OCI-M2 (cell line): Measurements from ENCODE around the gene BRSK2.
"Not testable (repeated sequence)": the region's sequence is repeated elsewhere in the genome, so short reads cannot be mapped to it uniquely, and the experiment has no call there.

ENCODE experiments used
- DNase-seq: peaks from one replicate; lab custom pipeline; 2025; ENCODE audit not compliant: unreplicated experiment; lab: John Stamatoyannopoulos, UW

Gene BRSK2

GRCh38 chr11:1389932-1390568, at the start of gene BRSK2:
TSS of gene BRSK2 (plus strand) at chr11:1389934. CDS start at chr11:1390285, 351 bp downstream.
- no peak for DNase-seq

DNA sequence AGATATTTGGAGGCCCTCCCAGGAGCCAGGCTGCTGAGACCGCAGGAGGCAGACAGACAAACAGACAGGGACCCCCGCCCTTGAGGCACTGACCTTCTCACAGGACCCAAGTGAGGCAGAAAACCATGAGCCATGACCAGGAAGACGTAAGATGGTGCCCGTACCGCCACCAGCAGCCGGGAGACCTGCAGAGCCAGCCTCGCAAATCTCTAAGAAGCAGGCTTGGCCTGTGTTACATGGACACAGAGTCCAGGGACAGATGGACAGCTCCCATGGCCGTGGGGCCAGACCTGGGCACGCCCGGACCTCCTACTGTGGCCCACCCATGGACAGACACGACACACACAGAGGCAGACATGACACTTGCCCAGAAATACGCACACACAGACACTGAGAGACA, 49.6 kb upstream of the BRSK2 start:
- no peak for DNase-seq

DNA sequence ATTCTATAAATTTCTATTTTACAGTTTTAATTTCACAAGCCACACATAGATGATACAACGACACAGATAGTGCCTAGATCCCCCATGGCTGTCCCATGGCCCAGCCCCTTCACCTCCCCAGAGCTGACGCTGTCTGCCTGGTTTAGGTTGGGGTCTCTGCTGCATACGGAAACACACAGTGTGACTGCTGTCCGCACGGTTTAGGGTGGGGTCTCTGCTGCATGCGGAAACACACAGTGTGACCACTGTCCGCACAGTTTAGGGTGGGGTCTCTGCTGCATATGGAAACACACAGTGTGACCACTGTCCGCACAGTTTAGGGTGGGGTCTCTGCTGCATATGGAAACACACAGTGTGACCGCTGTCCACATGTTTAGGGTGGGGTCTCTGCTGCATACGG, 48.5 kb upstream of the BRSK2 start:
- not testable (repeated sequence) for DNase-seq

DNA sequence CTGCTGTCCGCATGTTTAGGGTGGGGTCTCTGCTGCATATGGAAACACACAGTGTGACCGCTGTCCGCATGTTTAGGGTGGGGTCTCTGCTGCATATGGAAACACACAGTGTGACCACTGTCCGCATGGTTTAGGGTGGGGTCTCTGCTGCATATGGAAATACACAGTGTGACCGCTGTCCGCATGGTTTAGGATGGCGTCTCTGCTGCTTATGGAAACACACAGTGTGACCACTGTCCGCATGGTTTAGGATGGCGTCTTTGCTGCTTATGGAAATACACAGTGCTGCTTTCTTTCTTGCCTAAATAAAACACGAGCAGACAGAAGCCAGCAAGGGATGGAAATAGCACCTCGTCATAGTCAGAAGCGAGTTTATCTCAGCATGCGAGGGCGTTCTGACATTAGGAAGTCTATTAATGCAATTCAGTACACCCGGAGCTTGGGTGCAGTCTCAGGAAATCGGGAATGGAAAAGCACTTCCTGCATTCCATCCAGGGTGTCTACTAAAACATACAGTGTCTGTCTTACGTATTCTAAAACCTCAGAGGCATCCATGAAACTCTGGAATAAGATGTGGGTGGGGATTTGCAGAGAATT, 47.7 kb upstream of the BRSK2 start:
- DNase-seq = no peak

DNA sequence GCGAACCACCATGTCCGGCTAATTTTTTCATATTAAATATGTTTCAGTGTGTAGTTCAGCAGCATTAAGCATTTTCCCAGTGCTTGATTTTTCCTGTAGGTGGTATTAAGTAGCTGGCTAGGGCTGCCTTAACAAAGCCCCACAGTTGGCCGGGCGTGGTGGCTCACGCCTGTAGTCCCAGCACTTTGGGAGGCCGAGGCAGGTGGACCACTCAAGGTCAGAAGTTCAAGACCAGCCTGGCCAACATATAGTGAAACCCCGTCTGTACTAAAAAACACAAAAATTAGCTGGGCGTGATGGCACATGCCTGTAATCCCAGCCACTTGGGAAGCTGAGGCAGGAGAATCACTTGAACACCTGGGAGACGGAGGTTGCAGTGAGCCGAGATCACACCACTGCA, 46.8 kb upstream of the BRSK2 start:
- no peak for DNase-seq

GRCh38 chr11:1343391-1344055, 46.2 kb upstream of the BRSK2 start:
- no peak for DNase-seq

- DNase-seq = no peak
These were observed 45.6 kb upstream of the BRSK2 start for GRCh38 chr11:1344056-1344635.

DNA sequence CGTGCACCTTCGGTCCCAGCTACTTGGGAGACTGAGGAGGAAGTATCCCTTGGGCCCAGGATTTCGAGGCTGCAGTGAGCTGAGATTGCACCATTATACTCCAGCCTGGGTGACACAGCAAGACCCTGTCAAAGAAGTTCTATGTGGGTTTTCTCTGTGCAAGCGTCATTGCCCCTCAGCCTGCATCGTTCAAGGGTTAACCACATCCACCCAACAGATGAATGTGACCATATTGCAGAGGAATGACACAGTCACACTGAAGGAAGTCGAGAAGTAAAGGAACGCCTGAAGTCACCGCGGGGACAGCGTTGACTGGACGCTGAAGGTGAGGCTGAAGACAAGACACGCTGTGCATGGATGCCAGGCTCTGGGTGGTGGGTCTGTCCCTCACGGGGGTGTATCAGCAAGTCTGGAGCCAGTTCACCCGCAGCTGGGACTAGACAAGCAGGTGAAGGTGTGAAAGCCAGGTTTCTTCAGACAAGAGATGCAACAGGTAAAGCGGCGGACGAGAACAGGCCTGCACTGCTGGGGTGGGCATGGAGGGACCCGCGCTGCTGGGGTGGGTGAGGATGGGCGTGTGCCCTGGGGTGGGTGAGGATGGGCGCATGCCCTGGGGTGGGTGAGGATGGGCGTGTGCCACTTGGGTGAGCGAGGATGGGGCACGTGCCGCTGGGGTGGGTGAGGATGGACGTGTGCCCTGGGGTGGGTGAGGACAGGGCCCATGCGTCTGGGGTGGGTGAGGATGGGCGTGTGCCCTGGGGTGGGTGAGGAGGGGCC, 43.8 kb upstream of the BRSK2 start:
- DNase-seq = no peak

DNA sequence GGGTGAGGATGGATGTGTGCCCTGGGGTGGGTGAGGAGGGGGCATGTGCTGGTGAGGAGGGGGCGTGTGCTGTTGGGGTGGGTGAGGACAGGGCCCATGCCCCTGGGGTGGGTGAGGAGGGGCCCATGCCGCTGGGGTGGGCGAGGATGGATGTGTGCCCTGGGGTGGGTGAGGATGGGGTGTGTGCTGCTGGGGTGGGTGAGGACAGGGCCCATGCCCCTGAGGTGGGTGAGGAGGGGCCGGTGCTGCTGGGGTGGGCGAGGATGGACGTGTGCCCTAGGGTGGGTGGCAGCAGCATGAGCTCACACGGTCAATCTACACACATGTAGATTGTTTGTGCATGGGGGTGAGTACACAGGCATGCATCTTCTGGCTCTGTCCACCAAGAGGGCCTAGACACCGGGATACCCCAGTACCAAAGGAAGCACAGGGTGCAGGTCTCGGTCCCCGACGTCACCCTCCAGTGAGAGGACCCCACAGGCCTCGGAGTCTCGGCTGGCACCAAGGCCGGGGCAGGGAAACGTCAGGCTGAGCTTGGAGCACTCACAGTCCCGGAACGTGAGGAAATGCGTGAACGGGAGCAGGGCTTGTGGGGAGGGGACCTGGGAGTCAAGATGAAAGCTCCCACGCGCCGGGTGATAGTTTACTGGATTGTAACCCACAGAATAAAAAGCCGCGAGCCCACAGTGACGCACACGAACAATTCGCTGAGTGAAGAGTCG, 42.9 kb upstream of the BRSK2 start:
- no peak for DNase-seq

DNA sequence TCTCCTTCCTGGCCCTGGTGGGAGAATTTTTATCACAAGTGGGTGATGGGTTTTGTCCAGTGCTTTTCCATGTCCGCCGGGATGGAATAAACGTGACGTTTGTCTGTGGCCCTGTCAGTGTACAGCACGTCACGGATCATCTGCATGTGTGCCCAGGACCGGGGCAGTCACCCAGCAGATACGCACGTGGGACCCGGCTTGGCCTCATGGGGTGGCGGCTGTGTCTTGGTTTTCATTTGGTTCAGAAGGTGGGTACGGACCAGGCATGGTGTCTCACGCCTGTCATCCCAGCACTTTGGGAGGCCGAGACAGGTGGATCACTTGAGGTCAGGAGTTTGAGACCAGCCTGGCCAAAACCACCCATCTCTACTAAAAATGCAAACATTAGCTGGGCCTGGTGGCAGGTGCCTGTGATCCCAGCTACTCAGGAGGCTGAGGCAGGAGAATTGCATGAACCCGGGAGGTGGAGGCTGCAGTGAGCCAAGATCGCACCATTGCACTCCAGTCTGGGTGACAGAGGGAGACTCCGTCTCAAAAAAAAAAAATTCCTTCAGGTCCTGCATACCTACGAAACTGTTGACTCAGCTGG, 42.2 kb upstream of the BRSK2 start:
- not testable (repeated sequence) for DNase-seq

- no peak for DNase-seq
These were observed 41.5 kb upstream of the BRSK2 start for GRCh38 chr11:1348146-1348795.

DNA sequence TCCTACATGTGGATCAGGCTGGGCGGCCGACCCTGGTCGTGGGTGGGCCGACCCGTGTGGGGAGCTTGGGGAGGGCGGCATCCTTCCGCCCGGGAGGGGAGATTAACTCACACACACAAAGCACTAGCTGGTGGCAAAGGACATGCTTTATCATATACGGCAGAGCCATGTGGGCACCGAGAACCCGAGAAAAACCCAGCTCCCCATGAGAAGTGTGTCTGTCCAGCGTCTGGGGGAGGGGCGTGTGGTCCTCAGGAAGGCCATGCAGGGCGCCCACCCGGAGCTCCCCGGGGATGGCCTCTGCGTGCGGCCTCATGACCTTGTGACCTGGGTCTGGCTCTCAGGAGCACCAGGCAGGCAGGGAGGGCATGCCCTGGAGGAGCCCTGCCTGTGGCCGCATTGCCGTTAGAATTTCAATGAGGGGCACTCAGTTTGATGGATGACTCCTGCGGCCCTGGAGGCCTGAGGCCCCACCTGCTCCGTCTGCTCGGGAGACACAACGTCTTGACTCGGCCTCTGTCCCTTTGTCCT, 40.9 kb upstream of the BRSK2 start:
- no peak for DNase-seq

- DNase-seq = no peak
These were observed 40.2 kb upstream of the BRSK2 start for GRCh38 chr11:1349327-1350041.

DNA sequence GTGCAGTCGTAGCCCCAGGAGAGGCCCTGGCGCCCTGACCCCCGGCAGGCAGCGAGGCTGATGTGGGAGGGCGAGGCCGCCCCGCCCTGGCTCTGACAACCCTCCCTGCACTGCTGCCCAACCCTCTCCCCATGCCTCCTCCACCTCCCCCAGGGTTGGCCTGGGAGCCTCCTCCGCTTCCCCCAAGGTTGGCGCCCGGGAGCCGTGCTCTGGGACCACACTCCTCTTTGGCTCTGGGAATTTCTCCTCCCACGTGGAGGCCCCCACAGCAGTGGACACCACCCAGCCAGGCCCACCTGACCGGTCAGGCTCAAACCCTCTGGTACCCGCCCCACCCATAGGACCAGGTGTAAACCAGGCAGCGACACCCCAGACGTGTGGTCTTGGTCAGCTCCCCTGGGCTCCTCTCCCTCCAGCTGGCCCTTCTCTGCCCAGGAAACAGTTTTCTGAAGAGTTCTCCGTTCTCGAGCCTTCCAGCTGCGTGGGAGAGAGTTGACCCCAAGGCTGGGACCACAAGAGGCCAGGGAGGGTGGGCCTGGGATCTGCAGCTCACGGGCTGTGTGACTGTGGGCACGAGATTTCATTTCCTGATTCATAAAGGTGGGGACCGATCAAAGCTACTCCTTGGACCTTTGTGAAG, 39.5 kb upstream of the BRSK2 start:
- DNase-seq = no peak

GRCh38 chr11:1351278-1351937, 38.3 kb upstream of the BRSK2 start:
- no peak for DNase-seq

DNA sequence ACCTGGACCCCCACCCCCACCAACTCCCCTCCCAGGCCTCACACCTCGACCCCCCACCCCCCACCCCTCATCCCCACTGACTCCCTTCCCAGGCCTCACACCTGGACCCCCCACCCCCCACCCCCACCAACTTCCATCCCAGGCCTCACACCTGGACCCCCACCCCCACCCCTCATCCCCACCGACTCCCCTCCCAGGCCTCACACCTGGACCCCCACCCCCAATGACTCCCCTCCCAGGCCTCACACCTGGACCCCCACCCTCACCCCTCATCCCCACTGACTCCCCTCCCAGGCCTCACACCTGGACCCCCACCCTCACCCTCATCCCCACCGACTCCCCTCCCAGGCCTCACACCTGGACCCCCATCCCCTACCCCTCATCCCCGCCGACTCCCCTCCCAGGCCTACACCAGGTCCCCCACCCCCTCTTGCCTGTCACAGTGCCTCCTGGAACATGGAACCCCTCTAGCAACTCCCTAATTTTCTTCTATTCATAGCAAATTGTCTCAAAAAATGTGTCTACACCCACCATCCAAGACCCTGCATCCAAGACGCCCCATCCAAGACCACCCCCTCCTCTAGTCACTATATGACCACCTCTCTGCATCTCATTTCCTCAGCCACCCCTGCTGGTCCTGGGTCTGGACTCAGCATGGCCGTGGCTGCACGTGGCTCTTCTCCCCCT, 36.9 kb upstream of the BRSK2 start:
- DNase-seq = no peak

DNA sequence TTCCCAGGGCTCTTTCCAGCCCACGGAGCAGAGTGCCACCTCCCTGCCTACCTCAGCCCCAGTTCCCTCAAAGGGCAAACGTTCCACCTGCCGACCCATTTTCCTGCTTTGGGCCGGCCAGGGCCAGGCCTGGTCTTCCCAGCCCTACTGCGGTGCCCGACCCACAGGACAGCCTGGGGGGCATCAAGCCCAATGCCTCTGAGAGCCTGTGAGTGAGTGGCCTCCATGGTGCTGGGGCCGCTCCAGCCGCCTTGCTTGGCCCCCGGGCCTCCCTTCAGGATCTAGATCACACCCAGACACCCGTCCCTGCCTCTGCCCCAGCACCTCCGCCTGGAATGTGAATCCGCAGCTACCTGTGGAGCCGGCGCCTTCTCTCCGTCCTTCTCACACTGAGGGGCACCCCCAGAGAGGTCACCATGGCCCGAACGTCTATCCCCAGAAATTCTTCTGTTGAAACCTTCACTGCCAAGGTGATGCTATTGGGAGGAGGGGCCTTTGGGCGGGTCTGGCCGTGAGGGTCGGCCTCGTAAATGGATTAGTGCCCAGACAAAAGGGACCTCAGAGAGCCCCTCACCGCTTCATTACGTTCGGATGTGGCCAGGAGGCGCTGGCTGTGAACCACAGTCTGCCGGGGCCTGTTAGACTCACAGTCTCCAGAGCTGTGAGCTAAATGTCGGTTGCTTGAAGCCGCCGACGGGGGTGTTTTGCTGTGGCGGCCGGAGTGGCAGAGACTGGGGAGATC, 36.2 kb upstream of the BRSK2 start:
- no peak for DNase-seq
